H1 (cell line): ENCODE results near the gene EFCAB8. TPM values are rescaled to one million over a fixed set of nuclear protein-coding genes. Genes with fewer than 3 reads are reported as not detected.

ENCODE experiments used
- E2F6 ChIP-seq: IDR thresholded peaks from 2 replicates; pipeline ENCODE4 v1.6.1; 2012; ENCODE audit warnings: inconsistent platforms
- RFX5 ChIP-seq: IDR thresholded peaks from 2 replicates; pipeline ENCODE4 v1.6.1; 2011; ENCODE audit warnings: low read depth, low read length, improper control_type of control experiment, borderline replicate concordance
- TEAD4 ChIP-seq: IDR thresholded peaks from 2 replicates; pipeline ENCODE4 v1.6.1; 2012; ENCODE audit warnings: low read depth, low read length, inconsistent platforms, mixed read lengths
- polyA plus RNA-seq, 7 experiments: library from polyadenylated mRNA; depleted of rRNA in 3 of 7; stranded (reverse) in 5 of 7; unstranded in 2 of 7; fragments of >200 nt in 5 of 7; fragments of 200-250 nt in 2 of 7; gene quantifications; 1 replicate in 5 of 7; 2 replicates in 1 of 7; 4 replicates in 1 of 7; pipeline versions ENCODE4 v1.2.1 to v1.2.3, GENCODE V29; 2011 to 2013; ENCODE audit warnings: missing spikeins in 2 of 7, mixed read lengths in 2 of 7
- total RNA-seq: library from RNA; stranded (reverse); fragmentation: NEBNext Ultra II Directional; extraction: Animal tissue kit (Norgen Biotek cat#: 25700); gene quantifications from 2 replicates; pipeline ENCODE4 v1.2.1, GENCODE V29; 2021

EFCAB8 gene
- total and polyA plus RNA-seq, 2 of the 8 experiments (the other 6 are each of a cell fraction or from before 2014, with no cell fraction given), result 0.06 to 0.20 TPM

GRCh38 chr20:32842688-32843524 lies 15.8 kb upstream of the EFCAB8 start (continued):
- TF ChIP-seq RFX5 (no peak), TEAD4 (no peak), E2F6 (no peak)
